Stimulated activated CD8-positive, alpha-beta memory T cell treated with anti-CD3 and anti-CD28 coated beads, Interleukin-7, amount 100 ng/mL, for 1 hour (primary cell): Measurements from ENCODE around the gene B4GALT1.
"Not testable (repeated sequence)": the region's sequence is repeated elsewhere in the genome, so short reads cannot be mapped to it uniquely, and the experiment has no call there.

Source experiments
- DNase-seq, 2 donors: peaks; one replicate each; pipeline ENCODE4 v3.0.0-alpha.2; 2020; ENCODE audit warnings: low read depth in 2 of 2

B4GALT1 gene

GRCh38 chr9:33185406-33185805, 18.3 kb upstream of the B4GALT1 start:
- no peak for DNase-seq

GRCh38 chr9:33184963-33185362, 17.8 kb upstream of the B4GALT1 start:
- DNase-seq = no peak

GRCh38 chr9:33182519-33182918, 15.4 kb upstream of the B4GALT1 start:
- DNase-seq = no peak

- no peak for DNase-seq
Measured at GRCh38 chr9:33180526-33181184, 13.5 kb upstream of the B4GALT1 start.

GRCh38 chr9:33178972-33179697, 12.0 kb upstream of the B4GALT1 start:
- no peak for DNase-seq

- DNase-seq = no peak
Measured at GRCh38 chr9:33177639-33178038, 10.5 kb upstream of the B4GALT1 start.

GRCh38 chr9:33177086-33177485, 9.9 kb upstream of the B4GALT1 start:
- no peak for DNase-seq

GRCh38 chr9:33175649-33176325, 8.7 kb upstream of the B4GALT1 start:
- DNase-seq = no peak

- DNase-seq = no peak
Measured at GRCh38 chr9:33172256-33173238, 5.4 kb upstream of the B4GALT1 start.

- no peak for DNase-seq
Measured at GRCh38 chr9:33170464-33171415, 3.6 kb upstream of the B4GALT1 start.

GRCh38 chr9:33168941-33169544, 1.9 kb upstream of the B4GALT1 start:
- DNase-seq = no peak

- DNase-seq = no peak
Measured at GRCh38 chr9:33167972-33168461, 881 bp upstream of the B4GALT1 start.

GRCh38 chr9:33166231-33167083, 679 bp downstream of the B4GALT1 start:
- DNase-seq = no peak

- no peak for DNase-seq
Measured at GRCh38 chr9:33165263-33166151, 1.6 kb downstream of the B4GALT1 start.

- not testable (repeated sequence) for DNase-seq
Measured at GRCh38 chr9:33164921-33165262, 2.2 kb downstream of the B4GALT1 start.

- no peak for DNase-seq
Measured at GRCh38 chr9:33164138-33164809, 2.9 kb downstream of the B4GALT1 start.

- no peak for DNase-seq
Measured at GRCh38 chr9:33163433-33164137, 3.6 kb downstream of the B4GALT1 start.
